Measurements from ENCODE around the gene SEPTIN10.

SEPTIN10 gene

GRCh38 chr2:109512076-109512475 lies 101.7 kb downstream of the SEPTIN10 start:
- no peaks in the 10 kb centered on the region for H3K36me3 ChIP-seq (ENCODE audit: control insufficient read depth, insufficient read depth, low read length)
- no peak overlapping the region for H3K4me3 ChIP-seq (ENCODE audit: insufficient read depth, low read depth, low read length)
- H3K4me1 ChIP-seq (ENCODE audit: control insufficient read depth, insufficient read depth, low read length): no peaks in the 10 kb centered on the region
- no peaks in the 10 kb centered on the region for H3K27me3 ChIP-seq (ENCODE audit: control insufficient read depth, insufficient read depth, low read length, poor library complexity, severe bottlenecking)
- H3K27ac ChIP-seq (ENCODE audit: insufficient read depth, low read depth, low read length, poor library complexity, severe bottlenecking): no peak overlapping the region
- WGBS, 2 experiments: 89 to 91% methylated on average over 5 of the region's 5 CpGs
- no peaks in the 10 kb centered on the region for H3K9me3 ChIP-seq (ENCODE audit: control insufficient read depth, low read length)

- H3K9me3 ChIP-seq (ENCODE audit: control insufficient read depth, low read length): no peaks in the 10 kb centered on the region
- WGBS, 2 experiments: 87 to 91% methylated on average over 3 of the region's 3 CpGs
- H3K36me3 ChIP-seq (ENCODE audit: control insufficient read depth, insufficient read depth, low read length): no peaks in the 10 kb centered on the region
- no peak overlapping the region for H3K4me3 ChIP-seq (ENCODE audit: insufficient read depth, low read depth, low read length)
- no peak overlapping the region for H3K27ac ChIP-seq (ENCODE audit: insufficient read depth, low read depth, low read length, poor library complexity, severe bottlenecking)
- H3K4me1 ChIP-seq (ENCODE audit: control insufficient read depth, insufficient read depth, low read length): no peaks in the 10 kb centered on the region
- no peaks in the 10 kb centered on the region for H3K27me3 ChIP-seq (ENCODE audit: control insufficient read depth, insufficient read depth, low read length, poor library complexity, severe bottlenecking)
Observed at GRCh38 chr2:109511168-109511567, 102.6 kb downstream of the SEPTIN10 start.

DNA sequence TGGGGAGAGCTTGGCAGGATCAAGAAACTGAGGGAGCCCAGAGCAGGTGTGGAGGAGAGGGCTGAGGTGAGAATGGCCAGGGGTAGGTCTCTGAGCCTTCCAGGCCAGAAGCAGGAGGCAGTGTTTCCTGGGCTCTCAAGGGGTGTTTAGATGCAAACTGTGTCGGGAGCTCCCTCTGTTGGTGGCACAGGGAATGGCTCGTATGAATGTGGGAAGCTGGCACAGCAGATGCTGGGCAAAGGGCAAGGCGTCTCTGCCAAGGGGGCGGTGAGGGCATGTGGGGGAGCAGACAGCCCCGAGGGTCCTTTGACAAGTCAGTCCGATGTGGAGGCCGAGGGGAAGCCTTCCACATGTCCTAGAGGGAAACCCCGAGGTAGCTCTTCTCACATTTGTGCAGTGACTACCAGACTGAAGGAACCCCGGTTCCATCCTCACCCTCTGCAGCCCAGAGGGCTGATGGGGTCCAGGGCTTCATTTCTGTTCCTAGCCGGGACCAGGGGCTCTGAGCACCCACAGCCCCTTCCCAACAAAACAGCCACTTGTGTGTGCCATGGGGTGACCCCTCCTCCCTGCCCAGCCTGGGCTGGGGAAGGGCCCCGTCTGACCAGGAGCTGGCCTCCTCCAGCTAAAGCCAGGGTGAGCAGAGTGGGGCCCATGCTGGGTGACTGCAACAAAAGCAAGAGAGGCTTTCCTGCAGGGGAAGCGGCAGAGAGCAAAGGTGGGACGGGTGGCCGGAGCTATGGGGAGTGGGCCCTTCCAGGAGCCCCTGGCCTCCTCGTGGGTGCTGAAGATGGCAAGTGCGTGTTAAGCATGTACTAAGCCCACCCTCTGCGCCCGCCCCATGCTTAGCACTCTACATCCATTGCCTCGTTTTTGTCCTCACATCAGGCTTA lies 103.4 kb downstream of the SEPTIN10 start:
- Histone ChIP-seq H3K9me3 (ENCODE audit: control insufficient read depth, low read length) (no peaks in the 10 kb centered on the region), H3K36me3 (ENCODE audit: control insufficient read depth, insufficient read depth, low read length) (no peaks in the 10 kb centered on the region), H3K4me3 (ENCODE audit: insufficient read depth, low read depth, low read length) (no peak overlapping the region), H3K27ac (ENCODE audit: insufficient read depth, low read depth, low read length, poor library complexity, severe bottlenecking) (no peak overlapping the region), H3K4me1 (ENCODE audit: control insufficient read depth, insufficient read depth, low read length) (no peaks in the 10 kb centered on the region), H3K27me3 (ENCODE audit: control insufficient read depth, insufficient read depth, low read length, poor library complexity, severe bottlenecking) (no peaks in the 10 kb centered on the region)
- WGBS, 2 experiments: 61 to 62% methylated on average over 19 of the region's 19 CpGs

GRCh38 chr2:109508556-109508955 lies 105.2 kb downstream of the SEPTIN10 start:
- Histone ChIP-seq H3K27ac (ENCODE audit: insufficient read depth, low read depth, low read length, poor library complexity, severe bottlenecking) (no peak overlapping the region), H3K9me3 (ENCODE audit: control insufficient read depth, low read length) (no peaks in the 10 kb centered on the region), H3K4me1 (ENCODE audit: control insufficient read depth, insufficient read depth, low read length) (no peaks in the 10 kb centered on the region), H3K27me3 (ENCODE audit: control insufficient read depth, insufficient read depth, low read length, poor library complexity, severe bottlenecking) (no peaks in the 10 kb centered on the region), H3K4me3 (ENCODE audit: insufficient read depth, low read depth, low read length) (no peak overlapping the region), H3K36me3 (ENCODE audit: control insufficient read depth, insufficient read depth, low read length) (no peaks in the 10 kb centered on the region)
- 92 to 94% methylated on average over 8 of the region's 8 CpGs for WGBS, 2 experiments

- WGBS, 2 experiments: 91% methylated on average over 6 of the region's 6 CpGs
- H3K4me3 ChIP-seq (ENCODE audit: insufficient read depth, low read depth, low read length): no peak overlapping the region
Observed at GRCh38 chr2:109507828-109508227, 105.9 kb downstream of the SEPTIN10 start.

DNA sequence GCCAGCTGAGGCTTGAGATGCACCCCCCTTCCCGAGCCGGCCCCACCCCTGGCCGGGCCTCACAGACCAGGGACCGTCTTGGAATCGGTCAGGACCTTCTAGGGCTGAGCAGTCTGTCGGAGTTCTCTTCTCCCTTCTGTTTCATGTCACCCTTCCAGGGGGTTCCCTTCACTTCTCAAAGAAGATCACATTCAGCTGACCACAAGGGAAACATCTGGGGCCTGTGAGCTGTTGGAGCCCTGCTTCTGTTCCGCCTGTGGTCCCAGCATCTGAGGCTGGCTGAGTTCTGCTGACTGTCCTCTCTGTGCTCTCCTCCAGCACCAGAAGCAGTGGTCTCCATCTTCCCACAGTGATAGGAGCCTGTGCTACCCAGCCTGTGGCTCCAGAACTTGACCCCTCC lies 106.5 kb downstream of the SEPTIN10 start:
- H3K4me1 ChIP-seq (ENCODE audit: control insufficient read depth, insufficient read depth, low read length): no peaks in the 10 kb centered on the region
- no peaks in the 10 kb centered on the region for H3K9me3 ChIP-seq (ENCODE audit: control insufficient read depth, low read length)
- no peak overlapping the region for H3K27ac ChIP-seq (ENCODE audit: insufficient read depth, low read depth, low read length, poor library complexity, severe bottlenecking)
- no peaks in the 10 kb centered on the region for H3K27me3 ChIP-seq (ENCODE audit: control insufficient read depth, insufficient read depth, low read length, poor library complexity, severe bottlenecking)
- H3K4me3 ChIP-seq (ENCODE audit: insufficient read depth, low read depth, low read length): no peak overlapping the region
- H3K36me3 ChIP-seq (ENCODE audit: control insufficient read depth, insufficient read depth, low read length): no peaks in the 10 kb centered on the region
- 96% methylated on average over 7 of the region's 7 CpGs for whole genome bisulfite sequencing, 2 experiments

More at GRCh38 chr2:109507828-109508227, 105.9 kb downstream of the SEPTIN10 start:
- H3K27me3 ChIP-seq (ENCODE audit: control insufficient read depth, insufficient read depth, low read length, poor library complexity, severe bottlenecking): no peaks in the 10 kb centered on the region
- H3K27ac ChIP-seq (ENCODE audit: insufficient read depth, low read depth, low read length, poor library complexity, severe bottlenecking): no peak overlapping the region
- H3K9me3 ChIP-seq (ENCODE audit: control insufficient read depth, low read length): no peaks in the 10 kb centered on the region
- no peaks in the 10 kb centered on the region for H3K4me1 ChIP-seq (ENCODE audit: control insufficient read depth, insufficient read depth, low read length)
- H3K36me3 ChIP-seq (ENCODE audit: control insufficient read depth, insufficient read depth, low read length): no peaks in the 10 kb centered on the region

GRCh38 chr2:109503191-109503590 lies 110.6 kb downstream of the SEPTIN10 start:
- no peak overlapping the region for H3K27ac ChIP-seq (ENCODE audit: insufficient read depth, low read depth, low read length, poor library complexity, severe bottlenecking)
- H3K9me3 ChIP-seq (ENCODE audit: control insufficient read depth, low read length): no peaks in the 10 kb centered on the region
- H3K4me1 ChIP-seq (ENCODE audit: control insufficient read depth, insufficient read depth, low read length): no peaks in the 10 kb centered on the region
- 92 to 95% methylated on average over 5 of the region's 5 CpGs for WGBS, 2 experiments
- H3K36me3 ChIP-seq (ENCODE audit: control insufficient read depth, insufficient read depth, low read length): no peaks in the 10 kb centered on the region
- no peak overlapping the region for H3K4me3 ChIP-seq (ENCODE audit: insufficient read depth, low read depth, low read length)
- no peaks in the 10 kb centered on the region for H3K27me3 ChIP-seq (ENCODE audit: control insufficient read depth, insufficient read depth, low read length, poor library complexity, severe bottlenecking)

DNA sequence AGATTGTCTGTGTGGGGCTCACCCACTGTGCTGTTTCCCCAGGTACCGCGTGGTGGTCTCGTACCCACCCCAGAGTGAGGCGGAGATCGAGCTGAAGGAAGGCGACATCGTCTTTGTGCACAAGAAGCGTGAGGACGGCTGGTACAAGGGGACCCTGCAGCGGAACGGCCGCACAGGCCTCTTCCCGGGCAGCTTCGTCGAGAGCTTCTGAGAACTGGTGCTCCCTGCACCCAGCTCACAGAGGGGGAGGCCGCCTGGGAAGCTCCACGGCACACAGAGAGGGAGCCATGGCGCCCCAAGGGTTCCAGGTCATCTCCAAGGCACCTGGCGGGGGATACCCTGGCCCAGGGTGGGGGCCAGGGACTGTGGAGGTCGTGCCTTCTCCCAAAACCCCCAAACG lies 112.3 kb downstream of the SEPTIN10 start:
- Histone ChIP-seq H3K4me1 (ENCODE audit: control insufficient read depth, insufficient read depth, low read length) (no peaks in the 10 kb centered on the region), H3K27ac (ENCODE audit: insufficient read depth, low read depth, low read length, poor library complexity, severe bottlenecking) (no peak overlapping the region), H3K27me3 (ENCODE audit: control insufficient read depth, insufficient read depth, low read length, poor library complexity, severe bottlenecking) (no peaks in the 10 kb centered on the region), H3K36me3 (ENCODE audit: control insufficient read depth, insufficient read depth, low read length) (no peaks in the 10 kb centered on the region), H3K4me3 (ENCODE audit: insufficient read depth, low read depth, low read length) (no peak overlapping the region), H3K9me3 (ENCODE audit: control insufficient read depth, low read length) (no peaks in the 10 kb centered on the region)
- WGBS, 2 experiments: 93 to 94% methylated on average over 21 of the region's 21 CpGs

GRCh38 chr2:109500910-109501309 lies 112.9 kb downstream of the SEPTIN10 start:
- no peaks in the 10 kb centered on the region for H3K36me3 ChIP-seq (ENCODE audit: control insufficient read depth, insufficient read depth, low read length)
- 85 to 87% methylated on average over 6 to 8 of the region's 8 CpGs for WGBS, 2 experiments
- no peaks in the 10 kb centered on the region for H3K27me3 ChIP-seq (ENCODE audit: control insufficient read depth, insufficient read depth, low read length, poor library complexity, severe bottlenecking)
- H3K4me3 ChIP-seq (ENCODE audit: insufficient read depth, low read depth, low read length): no peak overlapping the region
- no peaks in the 10 kb centered on the region for H3K9me3 ChIP-seq (ENCODE audit: control insufficient read depth, low read length)
- H3K4me1 ChIP-seq (ENCODE audit: control insufficient read depth, insufficient read depth, low read length): no peaks in the 10 kb centered on the region
- no peak overlapping the region for H3K27ac ChIP-seq (ENCODE audit: insufficient read depth, low read depth, low read length, poor library complexity, severe bottlenecking)

DNA sequence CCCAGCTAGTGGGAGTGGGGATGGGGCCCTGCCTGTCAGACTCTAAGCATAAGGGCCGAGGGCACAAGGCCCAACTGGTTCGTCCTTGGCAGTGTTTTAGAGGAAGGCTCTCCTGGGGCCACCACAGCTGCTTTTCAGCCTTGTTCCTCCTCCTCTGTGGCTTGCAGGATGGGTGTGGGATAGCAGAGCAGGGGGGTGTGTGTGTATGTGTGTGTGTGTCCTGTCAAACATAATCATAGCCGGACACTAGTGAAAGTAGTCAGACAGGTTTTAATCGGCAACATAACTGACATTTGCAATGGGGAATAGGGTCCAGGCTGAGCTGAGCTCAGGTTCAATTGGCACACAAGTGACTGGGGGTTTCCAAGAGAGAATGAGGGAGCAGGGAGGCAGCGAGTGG lies 114.2 kb downstream of the SEPTIN10 start:
- Histone ChIP-seq H3K27ac (ENCODE audit: insufficient read depth, low read depth, low read length, poor library complexity, severe bottlenecking) (no peak overlapping the region), H3K4me1 (ENCODE audit: control insufficient read depth, insufficient read depth, low read length) (no peaks in the 10 kb centered on the region), H3K9me3 (ENCODE audit: control insufficient read depth, low read length) (no peaks in the 10 kb centered on the region), H3K4me3 (ENCODE audit: insufficient read depth, low read depth, low read length) (no peak overlapping the region), H3K36me3 (ENCODE audit: control insufficient read depth, insufficient read depth, low read length) (no peaks in the 10 kb centered on the region), H3K27me3 (ENCODE audit: control insufficient read depth, insufficient read depth, low read length, poor library complexity, severe bottlenecking) (no peaks in the 10 kb centered on the region)
- 91 to 93% methylated on average over 5 of the region's 5 CpGs for WGBS, 2 experiments
